Large intestine (tissue), 3 donors: ENCODE measurements around the gene SLC9A1. TPM values are rescaled to one million over a fixed set of nuclear protein-coding genes. Genes with fewer than 3 reads are reported as not detected.
"Not testable (repeated sequence)": the region's sequence is repeated elsewhere in the genome, so short reads cannot be mapped to it uniquely, and the experiment has no call there.

Experiments used
- DNase-seq, 2 donors: peaks; one replicate each; pipeline versions ENCODE4 v3.0.0 to v3.0.0-alpha.2; 2013
- H3K27ac ChIP-seq: one replicate; pipeline ENCODE4 v1.5.1; 2013; ENCODE audit warnings: low read length
- H3K27me3 ChIP-seq: 2 replicates; pipeline ENCODE4 v1.6.1; 2013; ENCODE audit warnings: low read length; ENCODE audit not compliant: control insufficient read depth, insufficient read depth
- H3K36me3 ChIP-seq: 2 replicates; pipeline ENCODE4 v1.6.1; 2013; ENCODE audit warnings: low read length; ENCODE audit not compliant: control insufficient read depth, insufficient read depth
- H3K4me1 ChIP-seq: one replicate; pipeline ENCODE4 v1.6.1; 2013; ENCODE audit warnings: low read length; ENCODE audit not compliant: control insufficient read depth, insufficient read depth
- H3K4me3 ChIP-seq: one replicate; pipeline ENCODE4 v1.5.1; 2013; ENCODE audit warnings: low read length
- H3K9me3 ChIP-seq: one replicate; pipeline ENCODE4 v1.6.1; 2013; ENCODE audit warnings: mild to moderate bottlenecking, low read depth, low read length, moderate library complexity; ENCODE audit not compliant: control insufficient read depth
- WGBS: methylation state at CpG from one replicate; pipeline ENCODE4 v1.1.5; 2013; ENCODE audit warnings: low lambda C conversion rate; ENCODE audit not compliant: insufficient coverage; 5-methylcytosine and 5-hydroxymethylcytosine counted together
- polyA plus RNA-seq: library from polyadenylated mRNA; unstranded; fragments of 120-200 nt; gene quantifications from one replicate; pipeline ENCODE4 v1.2.1, GENCODE V29; 2013

Gene SLC9A1
- polyA plus RNA-seq, 1 donor: 21.5 TPM

DNA sequence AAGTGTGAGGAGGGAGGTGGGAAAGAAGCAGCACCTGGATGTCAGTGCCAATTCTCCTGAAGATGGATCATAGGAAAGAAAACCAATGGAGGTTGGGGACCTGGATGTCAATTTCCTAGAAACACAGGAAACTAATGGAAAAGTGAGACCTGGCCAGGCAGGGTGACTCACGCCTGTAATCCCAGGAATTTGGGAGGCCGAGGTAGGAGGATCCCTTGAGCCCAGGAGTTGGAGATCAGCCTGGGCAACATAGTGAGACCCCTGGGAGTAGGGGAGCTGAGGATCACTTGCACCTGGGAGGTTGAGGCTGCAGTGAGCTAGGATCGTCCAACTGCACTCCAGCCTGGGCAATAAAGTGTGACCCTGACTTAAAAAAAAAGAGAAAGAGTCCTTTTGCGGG, 21.4 kb upstream of the SLC9A1 start:
- WGBS: no CpG with 5 or more reads among the region's 4 CpGs
- DNase-seq: no peak
- no peaks in the 10 kb centered on the region for H3K27me3 ChIP-seq
- no peak overlapping the region for H3K4me3 ChIP-seq
- no peaks in the 10 kb centered on the region for H3K36me3 ChIP-seq
- no peaks in the 10 kb centered on the region for H3K4me1 ChIP-seq
- no peaks in the 10 kb centered on the region for H3K9me3 ChIP-seq
- no peak overlapping the region for H3K27ac ChIP-seq

DNA sequence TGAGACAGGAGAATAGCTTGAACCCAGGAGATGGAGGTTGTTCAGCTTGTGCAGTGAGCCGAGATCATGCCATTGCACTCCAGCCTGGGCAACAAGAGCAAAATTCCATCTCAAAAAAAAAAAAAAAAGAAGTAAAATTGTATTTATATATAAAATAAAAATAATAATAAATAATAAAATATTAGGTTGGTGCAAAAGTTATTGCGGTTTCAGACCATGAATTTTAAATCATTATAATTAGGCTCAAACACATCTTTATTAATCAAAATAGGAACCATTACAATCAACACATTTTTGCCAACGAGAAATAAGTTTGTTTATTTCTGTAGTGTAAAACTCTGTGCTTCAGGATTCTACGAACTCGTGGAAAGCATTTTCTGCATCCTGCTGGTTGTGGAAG, 18.1 kb upstream of the SLC9A1 start:
- H3K9me3 ChIP-seq, DNase-seq, H3K4me1 ChIP-seq, H3K27ac ChIP-seq, H3K36me3 ChIP-seq, H3K27me3 ChIP-seq, H3K4me3 ChIP-seq: not testable (repeated sequence)
- WGBS: 100% methylated on average over 2 of the region's 5 CpGs

DNA sequence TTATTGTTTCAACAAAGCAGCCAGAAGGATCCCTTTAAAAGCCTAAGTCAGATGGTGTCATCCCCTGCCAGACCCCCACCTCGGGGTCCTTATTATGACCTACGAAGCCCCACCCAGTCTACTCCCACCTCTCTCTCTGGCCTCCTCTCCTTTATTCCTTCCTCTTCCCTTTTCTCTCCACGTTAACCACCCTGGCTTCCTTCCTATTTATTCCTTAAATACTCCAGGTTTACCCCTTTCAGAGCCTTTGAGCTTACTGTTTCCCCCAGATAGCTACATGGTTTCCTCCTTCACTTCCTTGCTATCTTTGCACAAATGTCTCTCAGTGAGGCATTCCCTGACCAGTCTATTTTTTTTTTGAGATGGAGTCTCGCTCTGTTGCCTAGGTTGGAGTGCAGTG, 12.0 kb upstream of the SLC9A1 start:
- Histone ChIP-seq H3K4me3 (no peak overlapping the region), H3K27me3 (no peaks in the 10 kb centered on the region), H3K9me3 (no peaks in the 10 kb centered on the region), H3K27ac (no peak overlapping the region), H3K4me1 (peaks cover 1% of the 10 kb centered on the region), H3K36me3 (no peaks in the 10 kb centered on the region)
- 55% methylated on average over 3 of the region's 4 CpGs for WGBS
- no peak for DNase-seq

DNA sequence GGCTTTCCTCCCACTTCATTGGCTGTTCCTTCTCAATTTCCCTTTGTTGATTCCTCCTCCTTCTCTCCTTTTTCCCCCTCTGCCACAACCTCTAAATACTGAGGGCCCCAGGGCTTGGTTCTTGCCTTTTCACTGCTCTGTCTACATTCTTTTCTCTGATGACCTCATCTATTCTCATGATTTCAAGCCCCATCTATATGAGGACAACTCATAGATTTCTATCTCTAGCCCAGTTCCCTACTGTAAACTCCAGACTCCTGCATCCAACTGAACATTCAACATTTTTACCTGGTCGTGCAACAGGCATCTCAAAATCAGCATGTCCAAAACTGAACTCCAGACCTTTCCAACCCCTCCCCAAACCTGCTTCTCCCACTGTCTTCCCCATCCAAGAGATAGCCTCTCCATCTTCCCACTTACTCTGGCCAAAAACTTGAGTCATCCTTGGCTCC, 11.5 kb upstream of the SLC9A1 start:
- Histone ChIP-seq H3K9me3 (no peaks in the 10 kb centered on the region), H3K27ac (no peak overlapping the region), H3K27me3 (no peaks in the 10 kb centered on the region), H3K4me3 (no peak overlapping the region), H3K36me3 (no peaks in the 10 kb centered on the region), H3K4me1 (peaks cover 5% of the 10 kb centered on the region)
- WGBS: no CpG with 5 or more reads among the region's 1 CpG
- DNase-seq: no peak

DNA sequence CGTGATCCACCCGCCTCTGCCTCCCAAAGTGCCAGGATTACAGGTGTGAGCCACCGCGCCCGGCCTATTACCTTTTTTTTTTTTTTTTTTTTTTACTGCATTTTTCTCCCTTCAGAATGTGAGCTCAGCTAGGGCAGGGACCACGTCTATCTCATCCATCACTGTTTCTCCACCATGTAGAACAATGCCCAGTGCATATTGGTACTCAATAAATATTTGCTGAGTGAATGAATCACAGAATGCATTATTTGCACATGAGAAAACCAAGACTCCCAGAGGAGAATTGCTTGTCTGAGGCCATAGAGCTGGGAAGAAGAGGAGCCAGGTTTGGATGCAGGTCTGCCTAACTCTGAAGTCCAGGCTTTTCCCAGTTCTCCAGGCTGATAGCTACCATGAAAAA, 8.2 kb upstream of the SLC9A1 start:
- no peaks in the 10 kb centered on the region for H3K36me3 ChIP-seq
- no peak for DNase-seq
- H3K27ac ChIP-seq: no peak overlapping the region
- H3K4me3 ChIP-seq: no peak overlapping the region
- no CpG with 5 or more reads among the region's 6 CpGs for WGBS
- H3K4me1 ChIP-seq: peaks cover 7% of the 10 kb centered on the region
- H3K27me3 ChIP-seq: no peaks in the 10 kb centered on the region
- H3K9me3 ChIP-seq: no peaks in the 10 kb centered on the region

DNA sequence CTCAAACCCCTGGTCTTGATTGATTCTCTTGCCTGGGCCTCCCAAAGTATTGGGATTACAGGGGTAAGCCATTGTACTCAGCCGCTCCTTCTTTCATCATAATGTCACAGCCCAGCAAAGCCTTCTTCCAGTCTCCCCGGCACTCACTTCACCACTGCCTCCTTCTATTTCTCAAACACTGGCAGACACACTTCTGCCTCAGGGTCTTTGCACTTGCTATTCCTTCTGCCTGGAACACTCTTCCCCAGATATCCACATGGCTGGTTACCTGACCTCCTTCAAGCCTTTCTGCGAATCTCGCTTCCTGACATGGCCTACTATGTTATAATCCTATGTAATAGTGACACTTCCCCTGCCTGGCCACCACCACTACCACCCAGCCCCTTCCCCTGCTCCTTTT, 7.2 kb upstream of the SLC9A1 start:
- WGBS: 100% methylated on average over 3 of the region's 4 CpGs
- DNase-seq: no peak
- Histone ChIP-seq H3K9me3 (no peaks in the 10 kb centered on the region), H3K27me3 (no peaks in the 10 kb centered on the region), H3K36me3 (no peaks in the 10 kb centered on the region), H3K27ac (peak overlapping the region; percentile 91), H3K4me1 (peaks cover 7% of the 10 kb centered on the region), H3K4me3 (no peak overlapping the region)

DNA sequence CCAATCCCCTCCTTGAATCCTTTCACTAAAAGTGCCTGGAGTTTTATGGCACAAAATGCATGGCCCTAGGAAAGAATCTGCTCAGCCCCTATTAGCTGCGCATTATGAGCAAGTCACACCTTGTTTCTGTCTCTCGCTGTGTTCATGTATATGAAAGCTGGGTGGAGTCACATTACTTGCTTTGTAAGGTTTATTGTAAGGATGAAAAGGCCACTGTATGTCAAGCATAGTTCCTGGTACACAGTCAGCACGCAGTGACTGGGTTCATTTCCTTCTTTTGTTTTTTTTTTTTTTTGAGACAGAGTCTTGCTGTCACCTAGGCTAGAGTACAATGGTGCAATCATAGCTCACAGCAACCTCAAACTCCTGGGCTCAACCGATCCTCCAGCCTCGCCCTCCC, 6.7 kb upstream of the SLC9A1 start:
- no CpG with 5 or more reads among the region's 5 CpGs for WGBS
- H3K9me3 ChIP-seq: no peaks in the 10 kb centered on the region
- peak overlapping the region; percentile 91 for H3K27ac ChIP-seq
- peaks cover 7% of the 10 kb centered on the region for H3K4me1 ChIP-seq
- DNase-seq: peak; percentile 77 to 89
- H3K4me3 ChIP-seq: no peak overlapping the region
- no peaks in the 10 kb centered on the region for H3K27me3 ChIP-seq
- no peaks in the 10 kb centered on the region for H3K36me3 ChIP-seq

DNA sequence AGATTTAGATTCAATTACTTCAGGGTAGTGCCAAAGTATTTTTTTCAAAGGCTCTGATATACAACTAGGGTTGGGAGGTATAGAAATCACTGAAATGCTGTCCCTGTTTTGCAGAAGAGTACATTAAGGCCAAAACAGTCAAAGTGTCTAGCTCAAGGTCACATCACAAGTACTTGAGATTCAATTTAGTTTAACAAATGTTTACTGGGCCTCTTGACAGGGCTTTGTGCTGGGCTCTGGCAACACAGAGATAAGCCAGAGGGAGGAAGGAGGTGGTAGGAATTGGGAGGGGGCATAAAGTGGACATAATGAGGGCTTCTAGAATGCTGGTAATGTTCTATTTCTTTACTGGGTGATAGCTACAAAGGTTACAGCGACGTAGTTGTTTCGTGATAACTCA, 2.3 kb upstream of the SLC9A1 start:
- Histone ChIP-seq H3K4me3 (no peak overlapping the region), H3K9me3 (no peaks in the 10 kb centered on the region), H3K4me1 (peaks cover 29% of the 10 kb centered on the region), H3K27ac (no peak overlapping the region), H3K36me3 (no peaks in the 10 kb centered on the region), H3K27me3 (no peaks in the 10 kb centered on the region)
- DNase-seq: no peak
- no CpG with 5 or more reads among the region's 3 CpGs for WGBS

DNA sequence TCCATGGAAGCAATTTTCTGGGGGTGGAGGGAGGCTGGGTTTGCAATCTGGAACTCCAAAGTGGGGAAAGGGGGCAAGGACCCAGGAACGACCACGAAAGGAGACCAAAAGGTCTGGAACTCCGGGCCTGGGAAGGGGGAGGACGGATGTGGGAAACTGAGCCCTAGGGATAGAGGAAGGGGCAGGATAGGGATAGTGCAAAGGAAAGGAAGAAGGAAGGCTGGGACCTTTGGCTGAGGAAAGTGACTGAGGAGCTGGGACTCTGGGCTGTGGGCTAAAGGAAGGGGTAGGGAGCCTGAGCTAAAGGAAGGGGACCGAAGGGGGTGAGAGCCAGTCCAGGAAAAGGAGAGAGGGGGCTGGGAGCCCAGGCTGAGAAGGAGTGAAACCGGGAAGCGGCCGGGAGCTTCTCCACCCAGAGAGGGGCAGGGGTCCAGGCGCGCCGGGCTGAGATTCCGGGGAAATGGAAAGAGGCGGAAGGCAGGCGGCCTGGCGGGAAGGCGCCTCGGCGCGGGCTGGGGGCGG, 395 bp downstream of the SLC9A1 start:
- 33% methylated on average over 1 of the region's 20 CpGs for WGBS
- no peaks in the 10 kb centered on the region for H3K36me3 ChIP-seq
- H3K9me3 ChIP-seq: no peaks in the 10 kb centered on the region
- H3K27ac ChIP-seq: peak overlapping the region; percentile 84
- peaks cover 29% of the 10 kb centered on the region for H3K4me1 ChIP-seq
- no peaks in the 10 kb centered on the region for H3K27me3 ChIP-seq
- DNase-seq: no peak
- peak overlapping the region; percentile 70 for H3K4me3 ChIP-seq

DNA sequence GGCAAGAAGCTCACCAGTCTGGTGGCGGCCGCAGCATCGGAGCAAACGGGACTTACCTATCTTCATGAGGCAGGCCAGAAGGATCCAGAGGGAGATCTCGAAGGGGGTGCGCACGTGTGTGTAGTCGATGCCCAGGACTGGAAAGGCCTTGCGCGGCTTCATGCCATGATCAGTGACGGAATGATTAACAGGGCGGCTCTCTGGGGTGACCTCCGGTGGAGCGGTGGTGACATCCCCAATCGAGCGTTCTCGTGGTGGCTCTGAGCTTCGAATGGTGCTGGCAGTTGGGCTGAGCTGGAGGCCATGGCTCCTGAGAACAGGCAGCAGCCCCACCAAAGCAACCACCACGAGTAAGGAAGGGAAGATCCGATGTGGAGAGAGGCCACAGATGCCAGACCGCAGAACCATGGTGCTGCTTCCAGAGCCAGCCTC, 982 bp downstream of the SLC9A1 start:
- H3K36me3 ChIP-seq: no peaks in the 10 kb centered on the region
- peaks cover 29% of the 10 kb centered on the region for H3K4me1 ChIP-seq
- no peaks in the 10 kb centered on the region for H3K27me3 ChIP-seq
- H3K9me3 ChIP-seq: no peaks in the 10 kb centered on the region
- DNase-seq: no peak
- no CpG with 5 or more reads among the region's 21 CpGs for WGBS
- H3K4me3 ChIP-seq: peak overlapping the region; percentile 70
- H3K27ac ChIP-seq: peak overlapping the region; percentile 43

DNA sequence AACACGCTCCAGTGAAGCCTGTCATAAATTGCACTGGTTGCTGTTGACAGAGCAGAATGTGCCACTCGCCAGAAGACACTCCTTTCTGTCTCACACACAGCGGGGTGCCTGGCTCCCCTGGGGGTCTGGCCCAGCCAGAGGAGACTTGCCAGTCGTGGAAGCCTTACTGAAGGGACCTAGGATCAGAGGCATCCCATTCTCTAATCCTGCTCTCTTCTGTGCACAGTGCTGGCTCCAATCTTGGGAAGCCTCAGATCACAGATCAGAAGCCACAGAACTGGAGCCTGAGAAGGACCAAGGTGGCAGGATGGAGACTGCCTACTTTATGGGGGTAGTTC, 1.4 kb downstream of the SLC9A1 start:
- Histone ChIP-seq H3K4me3 (peak overlapping the region; percentile 13), H3K27me3 (no peaks in the 10 kb centered on the region), H3K4me1 (peaks cover 29% of the 10 kb centered on the region), H3K36me3 (no peaks in the 10 kb centered on the region), H3K27ac (peak overlapping the region; percentile 43), H3K9me3 (no peaks in the 10 kb centered on the region)
- WGBS: no CpG with 5 or more reads among the region's 4 CpGs
- peak in 1 of 2 donors; percentile 46 for DNase-seq
